H9 (cell line): ENCODE results near the gene SLC48A1. TPM values are rescaled to one million over a fixed set of nuclear protein-coding genes. Genes with fewer than 3 reads are reported as not detected.

Experiments used
- DNase-seq: peaks from one replicate; pipeline ENCODE4 v3.0.0-alpha.2; 2017
- H2AFZ ChIP-seq: one replicate; pipeline ENCODE4 v1.6.1; 2013; ENCODE audit warnings: mild to moderate bottlenecking, low read length, control low read depth, moderate library complexity
- H2AK5ac ChIP-seq: 2 replicates; pipeline ENCODE4 v1.6.1; 2013; ENCODE audit warnings: low read length, control low read depth, mixed read lengths; ENCODE audit not compliant: insufficient read length
- H2BK120ac ChIP-seq: one replicate; pipeline ENCODE4 v1.6.1; 2013; ENCODE audit warnings: low read depth, mild to moderate bottlenecking, low read length, control low read depth, inconsistent platforms; ENCODE audit not compliant: poor library complexity, severe bottlenecking
- H2BK12ac ChIP-seq: 2 replicates; pipeline ENCODE4 v1.6.1; 2013; ENCODE audit warnings: low read length, control low read depth, mixed read lengths, low read depth; ENCODE audit not compliant: insufficient read length
- H2BK15ac ChIP-seq: 2 replicates; pipeline ENCODE4 v1.6.1; 2013; ENCODE audit warnings: low read depth, low read length, control low read depth
- H2BK20ac ChIP-seq: one replicate; pipeline ENCODE4 v1.6.1; 2013; ENCODE audit warnings: low read depth, mild to moderate bottlenecking, low read length, control low read depth, inconsistent platforms; ENCODE audit not compliant: poor library complexity, severe bottlenecking
- H2BK5ac ChIP-seq: 2 replicates; pipeline ENCODE4 v1.6.1; 2013; ENCODE audit warnings: low read length, control low read depth, mixed read lengths; ENCODE audit not compliant: insufficient read length
- H3K14ac ChIP-seq: 2 replicates; pipeline ENCODE4 v1.6.1; 2013; ENCODE audit warnings: low read length, control low read depth; ENCODE audit not compliant: insufficient read depth
- H3K18ac ChIP-seq: 2 replicates; pipeline ENCODE4 v1.6.1; 2013; ENCODE audit warnings: low read depth, mild to moderate bottlenecking, mixed read lengths, low read length, control low read depth; ENCODE audit not compliant: insufficient read length
- H3K23ac ChIP-seq: 2 replicates; pipeline ENCODE4 v1.6.1; 2013; ENCODE audit warnings: low read length, control low read depth, mixed read lengths, low read depth; ENCODE audit not compliant: insufficient read length
- H3K23me2 ChIP-seq: 2 replicates; pipeline ENCODE4 v1.6.1; 2013; ENCODE audit warnings: low read depth, mild to moderate bottlenecking, mixed read lengths, low read length, control low read depth; ENCODE audit not compliant: insufficient read length, poor library complexity, severe bottlenecking
- H3K27ac ChIP-seq: 2 replicates; pipeline ENCODE4 v1.5.1; 2013; ENCODE audit warnings: low read length, control low read depth, mixed read lengths, low read depth; ENCODE audit not compliant: insufficient read length
- H3K27me3 ChIP-seq: 2 replicates; pipeline ENCODE4 v1.6.1; 2013; ENCODE audit warnings: low read length, control low read depth, inconsistent platforms; ENCODE audit not compliant: insufficient read depth
- H3K4ac ChIP-seq: 2 replicates; pipeline ENCODE4 v1.6.1; 2013; ENCODE audit warnings: low read depth, mild to moderate bottlenecking, control low read depth, inconsistent platforms, low read length, moderate library complexity
- H3K4me1 ChIP-seq: 2 replicates; pipeline ENCODE4 v1.6.1; 2013; ENCODE audit warnings: low read length, control low read depth, inconsistent platforms; ENCODE audit not compliant: insufficient read depth
- H3K4me2 ChIP-seq: 2 replicates; pipeline ENCODE4 v1.6.1; 2013; ENCODE audit warnings: low read length, control low read depth, mixed read lengths; ENCODE audit not compliant: insufficient read length, insufficient read depth
- H3K56ac ChIP-seq: 2 replicates; pipeline ENCODE4 v1.6.1; 2013; ENCODE audit warnings: low read depth, mild to moderate bottlenecking, mixed read lengths, low read length, control low read depth; ENCODE audit not compliant: insufficient read length
- H3K79me1 ChIP-seq: 2 replicates; pipeline ENCODE4 v1.6.1; 2013; ENCODE audit warnings: low read depth, mild to moderate bottlenecking, moderate library complexity, low read length, control low read depth, inconsistent platforms; ENCODE audit not compliant: insufficient read depth, poor library complexity, severe bottlenecking
- H3K79me2 ChIP-seq: 2 replicates; pipeline ENCODE4 v1.6.1; 2013; ENCODE audit warnings: low read length, control low read depth, inconsistent platforms; ENCODE audit not compliant: insufficient read depth
- H3K9ac ChIP-seq: 2 replicates; pipeline ENCODE4 v1.6.1; 2013; ENCODE audit warnings: low read length, control low read depth, mixed read lengths; ENCODE audit not compliant: insufficient read length; ENCODE audit errors: extremely low read depth
- H3K9me3 ChIP-seq: one replicate; pipeline ENCODE4 v1.6.1; 2013; ENCODE audit warnings: low read depth, low read length, inconsistent platforms; ENCODE audit not compliant: control insufficient read depth
- H3T11ph ChIP-seq: one replicate; pipeline ENCODE4 v1.6.1; 2013; ENCODE audit warnings: mild to moderate bottlenecking, low read length, control low read depth, inconsistent platforms
- H4K20me1 ChIP-seq: one replicate; pipeline ENCODE4 v1.6.1; 2013; ENCODE audit not compliant: control insufficient read depth, insufficient read length, insufficient read depth
- H4K5ac ChIP-seq: 2 replicates; pipeline ENCODE4 v1.6.1; 2013; ENCODE audit warnings: low read depth, mild to moderate bottlenecking, mixed read lengths, low read length, control low read depth; ENCODE audit not compliant: insufficient read length
- H4K8ac ChIP-seq: replicated peaks from 2 replicates; pipeline ENCODE4 v1.6.1; 2013; ENCODE audit warnings: low read length, control low read depth, mixed read lengths, low read depth; ENCODE audit not compliant: insufficient read length
- H4K91ac ChIP-seq: 2 replicates; pipeline ENCODE4 v1.6.1; 2013; ENCODE audit warnings: low read depth, mild to moderate bottlenecking, moderate library complexity, mixed read lengths, low read length, control low read depth; ENCODE audit not compliant: insufficient read length
- H3K27ac Mint-ChIP-seq, 3 experiments: 2 replicates in 2 of 3; 3 replicates in 1 of 3; pipeline ENCODE4 v1.8.0; 2020 to 2021; ENCODE audit warnings: mixed read lengths in 3 of 3, mild to moderate bottlenecking in 1 of 3, moderate library complexity in 1 of 3
- H3K27me3 Mint-ChIP-seq: 2 replicates; pipeline ENCODE4 v1.8.0; 2021; ENCODE audit warnings: low read depth, mild to moderate bottlenecking, moderate library complexity, mixed read lengths
- H3K36me3 Mint-ChIP-seq, 3 experiments: 2 replicates in 2 of 3; 3 replicates in 1 of 3; pipeline ENCODE4 v1.8.0; 2020 to 2021; ENCODE audit warnings: low read depth in 3 of 3, mixed read lengths in 3 of 3; ENCODE audit not compliant: insufficient read depth in 1 of 3
- H3K4me1 Mint-ChIP-seq, 2 experiments: 2 replicates each; pipeline ENCODE4 v1.8.0; 2020; ENCODE audit warnings: mixed read lengths in 2 of 2
- H3K4me3 Mint-ChIP-seq, 2 experiments: 2 replicates in 1 of 2; 3 replicates in 1 of 2; pipeline ENCODE4 v1.8.0; 2020 to 2021; ENCODE audit warnings: mild to moderate bottlenecking in 2 of 2, mixed read lengths in 2 of 2, moderate library complexity in 1 of 2
- H3K9me3 Mint-ChIP-seq, 2 experiments: 2 replicates in 1 of 2; 3 replicates in 1 of 2; pipeline ENCODE4 v1.8.0; 2020; ENCODE audit warnings: mild to moderate bottlenecking in 2 of 2, mixed read lengths in 2 of 2, moderate library complexity in 1 of 2
- CTCF ChIP-seq: fragments of 200-600 bp; sonication (generic); conservative IDR thresholded peaks from 3 replicates; pipeline ENCODE4 v1.8.0; 2021; ENCODE audit warnings: antibody characterized with exemption, mild to moderate bottlenecking
- WGBS: extraction: QIAGEN DNeasy Blood & Tissue Kit; methylation state at CpG from one replicate; pipeline ENCODE4 v1.1.7; 2013; ENCODE audit warnings: missing lambda C conversion rate, low lambda C conversion rate, mixed read lengths; ENCODE audit not compliant: insufficient read length; ENCODE audit errors: extremely low coverage; 5-methylcytosine and 5-hydroxymethylcytosine counted together
- total RNA-seq: library from RNA; stranded (reverse); gene quantifications from 2 replicates; pipeline ENCODE4 v1.2.1, GENCODE V29; 2021

SLC48A1 gene
- total RNA-seq, 1 experiment from 2014 or later = 10.6 TPM

GRCh38 chr12:47822863-47823262, 49.8 kb downstream of the SLC48A1 start:
- H2AK5ac ChIP-seq = no peak overlapping the region

More at GRCh38 chr12:47822863-47823262, 49.8 kb downstream of the SLC48A1 start:
- no peak overlapping the region for H4K8ac ChIP-seq
- H2BK5ac ChIP-seq = no peak overlapping the region
- H3K23me2 ChIP-seq = peaks cover 7% of the 10 kb centered on the region
- DNase-seq = no peak
- TF ChIP-seq CTCF = no peak
- Mint-ChIP-seq H3K27me3 (peaks cover 12% of the 10 kb centered on the region), H3K27ac (no peak overlapping the region), H3K4me1 (peaks cover 43 to 47% of the 10 kb centered on the region in 2 experiments), H3K9me3 (no peaks in the 10 kb centered on the region), H3K4me3 (no peak overlapping the region; a peak in 1 of 5 replicates), H3K36me3 (peaks cover 0 to 4% (median 0%) of the 10 kb centered on the region in 3 experiments; a peak in 1 of 7 replicates)
- WGBS = no CpG with 5 or more reads among the region's 3 CpGs
- peaks cover 7% of the 10 kb centered on the region; the same call in 1 of the 2 replicates for H3K79me2 ChIP-seq
- H3K23ac ChIP-seq = no peak overlapping the region
- no peak overlapping the region for H3K4ac ChIP-seq
- H2AFZ ChIP-seq = no peak overlapping the region
- no peak overlapping the region for H4K5ac ChIP-seq
- no peak overlapping the region for H4K91ac ChIP-seq
- no peaks in the 10 kb centered on the region for H4K20me1 ChIP-seq
- no peak overlapping the region for H2BK12ac ChIP-seq
- H3K14ac ChIP-seq = no peak overlapping the region
- H3K4me1 ChIP-seq = peaks cover 13% of the 10 kb centered on the region; the same call in 1 of the 2 replicates
- no peak overlapping the region for H3K27ac ChIP-seq
- no peak overlapping the region for H3K18ac ChIP-seq
- H3K9ac ChIP-seq = no peak overlapping the region
- no peak overlapping the region for H3K4me2 ChIP-seq
- no peaks in the 10 kb centered on the region for H3K9me3 ChIP-seq
- no peak overlapping the region for H2BK20ac ChIP-seq
- H2BK15ac ChIP-seq = no peak overlapping the region
- H3K27me3 ChIP-seq = no peaks in the 10 kb centered on the region
- H3K79me1 ChIP-seq = no peaks in the 10 kb centered on the region
- H3K56ac ChIP-seq = no peak overlapping the region
- H3T11ph ChIP-seq = no peak overlapping the region
- H2BK120ac ChIP-seq = no peak overlapping the region
